Mesendoderm (in vitro differentiated cells): ENCODE results near the gene PKP3. TPM values are rescaled to one million over a fixed set of nuclear protein-coding genes. Genes with fewer than 3 reads are reported as not detected.

ENCODE experiments used
- small RNA-seq: library from polyadenylated mRNA; stranded (forward); fragments of <200 nt; extraction: miRNeasy Mini kit (QIAGEN cat#:217004); gene quantifications from one replicate; pipeline ENCODE3, GENCODE V24; 2013; ENCODE audit not compliant: insufficient read depth

Gene PKP3

Small RNAs within 50 kb of the gene (small RNA-seq; reads per million reads assigned to genes)
- gene RN7SL838P: not detected
